CD14-positive monocyte (primary cell): ENCODE results near the gene MYADML2. TPM values are rescaled to one million over a fixed set of nuclear protein-coding genes. Genes with fewer than 3 reads are reported as not detected.

Experiments
- DNase-seq, 3 donors: peaks; one replicate each; pipeline ENCODE4 v3.0.0-alpha.2; 2011 to 2022
- H2AFZ ChIP-seq: 2 replicates; pipeline ENCODE4 v1.6.0; 2012; ENCODE audit warnings: mild to moderate bottlenecking, low read depth, low read length, inconsistent platforms; ENCODE audit not compliant: insufficient read depth, poor library complexity, severe bottlenecking
- H3K27ac ChIP-seq, 2 donors: 1 replicate in 1 of 2; 2 replicates in 1 of 2; pipeline ENCODE4 v1.5.1; 2012 to 2013; ENCODE audit warnings: low read length in 2 of 2, control low read depth in 1 of 2, inconsistent platforms in 1 of 2, low read depth in 1 of 2, mild to moderate bottlenecking in 1 of 2
- H3K27me3 ChIP-seq, 2 donors: one replicate each; pipeline versions ENCODE4 v1.6.0 to v1.6.1; 2011 to 2013; ENCODE audit warnings: low read length in 2 of 2; ENCODE audit not compliant: control insufficient read depth in 2 of 2, insufficient read depth in 2 of 2
- H3K36me3 ChIP-seq, 2 donors: replicated peaks in 1 of 2; 1 replicate in 1 of 2; 2 replicates in 1 of 2; pipeline versions ENCODE4 v1.5.1 to v1.6.1; 2012 to 2013; ENCODE audit warnings: low read length in 2 of 2, control low read depth in 1 of 2, inconsistent platforms in 1 of 2, mild to moderate bottlenecking in 1 of 2; ENCODE audit not compliant: insufficient read depth in 2 of 2, control insufficient read depth in 1 of 2
- H3K4me1 ChIP-seq, 2 donors: 1 replicate in 1 of 2; 2 replicates in 1 of 2; pipeline versions ENCODE4 v1.5.1 to v1.6.1; 2012 to 2013; ENCODE audit warnings: low read length in 2 of 2, control low read depth in 1 of 2, inconsistent platforms in 1 of 2, mild to moderate bottlenecking in 1 of 2, moderate library complexity in 1 of 2; ENCODE audit not compliant: insufficient read depth in 2 of 2, control insufficient read depth in 1 of 2
- H3K4me2 ChIP-seq: replicated peaks from 2 replicates; pipeline ENCODE3; 2012; ENCODE audit warnings: low read length, moderate library complexity, mild to moderate bottlenecking; ENCODE audit not compliant: poor library complexity, severe bottlenecking; ENCODE audit errors: extremely low read depth
- H3K4me3 ChIP-seq, 3 experiments: fragments of 200-600 bp in 1 of 3; sonication (generic) in 1 of 3; replicated peaks in 1 of 3; 1 replicate in 2 of 3; 2 replicates in 1 of 3; pipeline ENCODE4 v1.5.1; 2011 to 2013; ENCODE audit warnings: low read length in 3 of 3, mild to moderate bottlenecking in 3 of 3, control low read depth in 2 of 3, low read depth in 2 of 3, inconsistent platforms in 1 of 3, moderate library complexity in 1 of 3
- H3K79me2 ChIP-seq: 2 replicates; pipeline ENCODE4 v1.6.0; 2012; ENCODE audit warnings: mild to moderate bottlenecking, control low read depth, inconsistent platforms, low read length, moderate library complexity; ENCODE audit not compliant: insufficient read depth
- H3K9ac ChIP-seq: 2 replicates; pipeline ENCODE4 v1.6.0; 2017; ENCODE audit warnings: low read length, mild to moderate bottlenecking; ENCODE audit not compliant: insufficient read depth, poor library complexity, severe bottlenecking
- H3K9me3 ChIP-seq, 2 donors: replicated peaks in 1 of 2; 1 replicate in 1 of 2; 2 replicates in 1 of 2; pipeline versions ENCODE4 v1.5.1 to v1.6.1; 2012 to 2013; ENCODE audit warnings: low read length in 2 of 2, control low read depth in 1 of 2; ENCODE audit not compliant: control insufficient read depth in 1 of 2, insufficient read depth in 1 of 2
- H4K20me1 ChIP-seq: 2 replicates; pipeline ENCODE4 v1.6.0; 2012; ENCODE audit warnings: mild to moderate bottlenecking, low read length, control low read depth, moderate library complexity; ENCODE audit not compliant: insufficient read depth
- H3K27ac Mint-ChIP-seq, 7 donors: one replicate each; pipeline ENCODE4 v1.8.0; 2020; ENCODE audit warnings: mild to moderate bottlenecking in 7 of 7, mixed read lengths in 7 of 7, moderate library complexity in 6 of 7, inconsistent platforms in 2 of 7
- H3K27me3 Mint-ChIP-seq, 3 donors: one replicate each; pipeline ENCODE4 v1.8.0; 2021 to 2022; ENCODE audit warnings: low read depth in 3 of 3, mild to moderate bottlenecking in 3 of 3, mixed read lengths in 3 of 3, moderate library complexity in 3 of 3, inconsistent platforms in 1 of 3
- H3K36me3 Mint-ChIP-seq, 2 donors: one replicate each; pipeline ENCODE4 v1.8.0; 2020; ENCODE audit warnings: mixed read lengths in 2 of 2, inconsistent platforms in 1 of 2, mild to moderate bottlenecking in 1 of 2
- H3K4me1 Mint-ChIP-seq: one replicate; pipeline ENCODE4 v1.8.0; 2020; ENCODE audit warnings: mild to moderate bottlenecking, mixed read lengths
- H3K4me3 Mint-ChIP-seq, 2 donors: one replicate each; pipeline ENCODE4 v1.8.0; 2020; ENCODE audit warnings: mild to moderate bottlenecking in 2 of 2, mixed read lengths in 2 of 2, moderate library complexity in 1 of 2
- H3K9me3 Mint-ChIP-seq, 7 donors: one replicate each; pipeline ENCODE4 v1.8.0; 2020 to 2022; ENCODE audit warnings: mixed read lengths in 7 of 7, mild to moderate bottlenecking in 6 of 7, moderate library complexity in 6 of 7, inconsistent platforms in 2 of 7
- WGBS: methylation state at CpG from one replicate; pipeline ENCODE4 v1.1.5; 2013; ENCODE audit warnings: missing lambda C conversion rate; ENCODE audit not compliant: insufficient coverage; 5-methylcytosine and 5-hydroxymethylcytosine counted together
- intact Hi-C, 2 donors: fragments of 100-400 bp; cut with micrococcal nuclease; formaldehyde crosslinking; loops; one replicate each; pipeline versions ENCODE4 v1.15.0 to v1.15.1; 2023
- polyA plus RNA-seq, 3 donors: library from polyadenylated mRNA; depleted of rRNA in 1 of 3; unstranded in 2 of 3; stranded (reverse) in 1 of 3; fragments of 300-500 nt in 2 of 3; fragments of >200 nt in 1 of 3; fragmentation: Illumina TruSeq in 2 of 3; gene quantifications; 1 replicate in 2 of 3; 2 replicates in 1 of 3; pipeline ENCODE4 v1.2.3, GENCODE V29; 2012 to 2021
- TF ChIP-seq, protein P1 (sequence below): fragments of 200-600 bp; IDR thresholded peaks from one replicate; pipeline ENCODE4 v1.8.0; 2022; ENCODE audit warnings: antibody characterized with exemption, mild to moderate bottlenecking

Gene MYADML2
- polyA plus RNA-seq, 3 donors, result not detected

DNA sequence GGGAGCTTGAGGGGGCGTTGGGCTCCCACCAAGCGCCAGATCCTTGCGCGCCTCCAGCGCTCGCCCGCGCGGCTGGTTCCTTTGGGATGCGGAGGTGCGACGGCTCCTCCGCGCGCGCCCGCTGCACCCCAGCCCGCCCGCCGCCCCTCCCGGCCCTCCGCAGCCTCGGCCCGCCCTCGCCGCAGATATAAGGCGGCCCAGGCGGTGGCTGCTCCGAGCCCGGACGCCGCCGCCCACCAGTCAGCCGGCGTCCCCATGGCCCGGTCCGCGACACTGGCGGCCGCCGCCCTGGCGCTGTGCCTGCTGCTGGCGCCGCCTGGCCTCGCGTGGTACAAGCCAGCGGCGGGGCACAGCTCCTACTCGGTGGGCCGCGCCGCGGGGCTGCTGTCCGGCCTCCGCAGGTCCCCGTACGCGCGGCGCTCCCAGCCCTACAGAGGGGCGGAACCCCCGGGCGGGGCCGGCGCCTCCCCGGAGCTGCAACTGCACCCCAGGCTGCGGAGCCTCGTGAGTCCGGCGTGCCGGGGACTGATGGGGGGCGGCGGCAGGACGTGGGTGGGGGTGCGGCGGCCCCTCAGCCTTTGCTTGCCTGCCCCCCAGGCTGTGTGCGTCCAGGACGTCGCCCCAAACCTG, 44.9 kb downstream of the MYADML2 start, which contains the start of gene NPB:
Gene NPB (plus strand): TSS at position 216 of the 630 bp plus-strand sequence. CDS start 40 bp downstream, at position 256.
- Mint-ChIP-seq H3K4me3 (peak within 1 kb of the TSS in 1 of 2 donors; percentile 77), H3K27ac (peak within 1 kb of the TSS in 1 of 7 donors; percentile 4), H3K9me3 (peaks cover 0 to 12% (median 0%) of the 10 kb centered on the region in 7 donors), H3K4me1 (peaks cover 2% of the 10 kb centered on the region), H3K36me3 (peaks cover 59 to 67% of the 10 kb centered on the region in 2 donors), H3K27me3 (peaks cover 19 to 33% (median 21%) of the 10 kb centered on the region in 3 donors)
- H3K36me3 ChIP-seq, result peaks cover 41 to 56% of the 10 kb centered on the region in 2 donors
- no peak within 1 kb of the TSS for H3K4me3 ChIP-seq
- H2AFZ ChIP-seq, result no peak within 1 kb of the TSS
- peaks cover 5% of the 10 kb centered on the region for H3K79me2 ChIP-seq
- H3K4me1 ChIP-seq, result peaks cover 0 to 12% of the 10 kb centered on the region in 2 donors
- H3K27me3 ChIP-seq, result peaks cover 3 to 20% of the 10 kb centered on the region in 2 donors
- peak within 1 kb of the TSS; percentile 31 for H3K4me2 ChIP-seq
- intact Hi-C loops, result no loop called here
- H3K9ac ChIP-seq, result no peak within 1 kb of the TSS
- no peak within 1 kb of the TSS for H3K27ac ChIP-seq
- no peaks in the 10 kb centered on the region for H3K9me3 ChIP-seq
- no peak for DNase-seq
- H4K20me1 ChIP-seq, result peaks cover 27% of the 10 kb centered on the region
- WGBS, result 2% methylated on average over 74 of the region's 79 CpGs
- TF ChIP-seq, protein P1, sequence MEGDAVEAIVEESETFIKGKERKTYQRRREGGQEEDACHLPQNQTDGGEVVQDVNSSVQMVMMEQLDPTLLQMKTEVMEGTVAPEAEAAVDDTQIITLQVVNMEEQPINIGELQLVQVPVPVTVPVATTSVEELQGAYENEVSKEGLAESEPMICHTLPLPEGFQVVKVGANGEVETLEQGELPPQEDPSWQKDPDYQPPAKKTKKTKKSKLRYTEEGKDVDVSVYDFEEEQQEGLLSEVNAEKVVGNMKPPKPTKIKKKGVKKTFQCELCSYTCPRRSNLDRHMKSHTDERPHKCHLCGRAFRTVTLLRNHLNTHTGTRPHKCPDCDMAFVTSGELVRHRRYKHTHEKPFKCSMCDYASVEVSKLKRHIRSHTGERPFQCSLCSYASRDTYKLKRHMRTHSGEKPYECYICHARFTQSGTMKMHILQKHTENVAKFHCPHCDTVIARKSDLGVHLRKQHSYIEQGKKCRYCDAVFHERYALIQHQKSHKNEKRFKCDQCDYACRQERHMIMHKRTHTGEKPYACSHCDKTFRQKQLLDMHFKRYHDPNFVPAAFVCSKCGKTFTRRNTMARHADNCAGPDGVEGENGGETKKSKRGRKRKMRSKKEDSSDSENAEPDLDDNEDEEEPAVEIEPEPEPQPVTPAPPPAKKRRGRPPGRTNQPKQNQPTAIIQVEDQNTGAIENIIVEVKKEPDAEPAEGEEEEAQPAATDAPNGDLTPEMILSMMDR, result no peak

DNA sequence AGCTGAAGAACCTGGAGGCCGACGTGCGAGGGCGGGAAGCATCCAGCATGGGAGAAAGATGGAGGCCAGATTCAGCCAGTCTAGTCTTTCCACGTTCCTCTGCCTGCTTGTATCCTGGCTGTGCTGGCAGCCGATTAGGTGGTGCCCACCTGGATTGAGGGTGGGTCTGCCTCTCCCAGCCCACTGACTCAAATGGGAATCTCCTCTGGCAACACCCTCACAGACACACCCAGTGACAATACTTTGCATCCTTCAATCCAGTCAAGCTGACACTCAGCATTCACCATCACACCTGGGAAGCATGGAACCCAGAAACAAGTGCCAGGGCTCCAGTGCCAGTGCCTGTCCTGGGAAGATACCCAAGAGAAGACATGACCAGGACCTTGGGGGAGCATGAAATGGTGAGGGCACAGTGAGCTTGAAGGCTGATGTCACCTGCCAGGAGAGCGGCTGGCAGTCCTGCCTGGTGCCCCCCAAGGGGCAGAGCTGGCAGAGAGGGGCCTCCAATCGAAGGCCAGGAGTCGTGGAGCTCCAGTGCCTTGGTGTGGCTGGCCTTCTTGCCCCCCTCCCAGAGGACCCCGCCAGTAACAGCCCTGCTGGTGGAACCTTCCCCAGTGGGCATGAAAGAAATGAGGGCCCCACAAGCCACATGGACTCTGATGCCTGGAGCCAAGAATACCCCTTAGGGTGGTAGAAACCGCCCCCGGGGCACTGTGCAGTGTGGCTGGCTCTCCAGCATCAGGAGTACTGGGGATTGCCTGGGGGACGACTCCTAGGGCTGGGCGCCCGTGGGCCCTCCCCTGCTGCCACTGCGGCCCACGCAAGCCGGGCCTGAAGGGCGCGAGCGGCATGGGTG, 45.6 kb downstream of the MYADML2 start:
- Histone ChIP-seq H3K79me2 (peaks cover 5% of the 10 kb centered on the region), H3K27me3 (peaks cover 3 to 20% of the 10 kb centered on the region in 2 donors), H3K9me3 (no peaks in the 10 kb centered on the region), H3K4me1 (peaks cover 0 to 12% of the 10 kb centered on the region in 2 donors), H4K20me1 (peaks cover 27% of the 10 kb centered on the region), H3K36me3 (peaks cover 43 to 57% of the 10 kb centered on the region in 2 donors), H3K4me3 (no peak overlapping the region), H3K9ac (no peak overlapping the region), H2AFZ (no peak overlapping the region), H3K4me2 (peak overlapping the region; percentile 31), H3K27ac (no peak overlapping the region)
- Mint-ChIP-seq H3K36me3 (peaks cover 58 to 70% of the 10 kb centered on the region in 2 donors), H3K4me1 (peaks cover 2% of the 10 kb centered on the region), H3K4me3 (peak overlapping the region in 1 of 2 donors; percentile 77), H3K9me3 (peaks cover 0 to 12% (median 0%) of the 10 kb centered on the region in 7 donors), H3K27me3 (peaks cover 19 to 33% (median 21%) of the 10 kb centered on the region in 3 donors), H3K27ac (peak overlapping the region in 1 of 7 donors; percentile 4)
- intact Hi-C loops, result no loop called here
- WGBS, result 52% methylated on average over 19 of the region's 21 CpGs
- TF ChIP-seq, protein P1, result no peak
- DNase-seq, result no peak
